Coronary artery (tissue), 2 donors: ENCODE results near the gene SH3BGRL3.

ENCODE experiments used
- DNase-seq: peaks from one replicate; pipeline ENCODE4 v3.0.0-alpha.2; 2017; ENCODE audit warnings: low spot score
- H3K27ac ChIP-seq, 2 donors: fragments of 200-600 bp; sonication (generic); one replicate each; pipeline ENCODE4 v1.5.1; 2016 to 2019
- H3K4me3 ChIP-seq: fragments of 200-600 bp; sonication (generic); 2 replicates; pipeline ENCODE4 v1.5.1; 2016; ENCODE audit warnings: mild to moderate bottlenecking, moderate library complexity
- CTCF ChIP-seq: fragments of 200-600 bp; sonication (generic); IDR thresholded peaks from one replicate; pipeline ENCODE4 v1.5.1; 2019; ENCODE audit warnings: antibody characterized with exemption

SH3BGRL3 gene

GRCh38 chr1:26252718-26253117 lies 27.2 kb upstream of the SH3BGRL3 start:
- no peak for TF ChIP-seq CTCF
- Histone ChIP-seq H3K4me3 (no peak overlapping the region), H3K27ac (no peak overlapping the region)
- DNase-seq = no peak

- no peak overlapping the region for H3K27ac ChIP-seq
- no peak for DNase-seq
- TF ChIP-seq CTCF = no peak
- H3K4me3 ChIP-seq = no peak overlapping the region
Measured at GRCh38 chr1:26254404-26254803, 25.5 kb upstream of the SH3BGRL3 start.

- no peak for TF ChIP-seq CTCF
- H3K27ac ChIP-seq = no peak overlapping the region
- DNase-seq = no peak
- no peak overlapping the region for H3K4me3 ChIP-seq
Measured at GRCh38 chr1:26257222-26257621, 22.7 kb upstream of the SH3BGRL3 start.

- no peak overlapping the region for H3K4me3 ChIP-seq
- TF ChIP-seq CTCF = no peak
- DNase-seq = no peak
- no peak overlapping the region for H3K27ac ChIP-seq
Measured at GRCh38 chr1:26259005-26259404, 20.9 kb upstream of the SH3BGRL3 start.

- no peak for TF ChIP-seq CTCF
- no peak overlapping the region for H3K4me3 ChIP-seq
- DNase-seq = no peak
- H3K27ac ChIP-seq = no peak overlapping the region
Measured at GRCh38 chr1:26259578-26259977, 20.3 kb upstream of the SH3BGRL3 start.

GRCh38 chr1:26263212-26263611 lies 16.7 kb upstream of the SH3BGRL3 start:
- no peak for TF ChIP-seq CTCF
- no peak overlapping the region for H3K27ac ChIP-seq
- DNase-seq = no peak
- H3K4me3 ChIP-seq = no peak overlapping the region

- no peak for TF ChIP-seq CTCF
- Histone ChIP-seq H3K27ac (no peak overlapping the region), H3K4me3 (no peak overlapping the region)
- no peak for DNase-seq
Measured at GRCh38 chr1:26265405-26265804, 14.5 kb upstream of the SH3BGRL3 start.
